Natural killer cell (primary cell): ENCODE measurements around the gene SORBS1. TPM values are rescaled to one million over a fixed set of nuclear protein-coding genes. Genes with fewer than 3 reads are reported as not detected.

ENCODE experiments used
- ATAC-seq, 3 donors: fragments of 150-1000 bp in 2 of 3; fragments of 200-7000 bp in 1 of 3; cut with Tn5 transposase; 1 replicate in 1 of 3; 2 replicates in 2 of 3; pipeline ENCODE4 v1.10.0; 2021; ENCODE audit warnings: mild to moderate bottlenecking in 2 of 3, moderate library complexity in 2 of 3
- DNase-seq, 2 donors: peaks; one replicate each; pipeline versions ENCODE4 v3.0.0 to v3.0.0-alpha.2; 2013 to 2021; ENCODE audit warnings: mixed read lengths in 1 of 2
- H3K27ac ChIP-seq: one replicate; pipeline ENCODE4 v1.5.1; 2013; ENCODE audit warnings: mild to moderate bottlenecking, low read length
- H3K27me3 ChIP-seq: one replicate; pipeline ENCODE4 v1.6.1; 2013; ENCODE audit warnings: low read length; ENCODE audit not compliant: control insufficient read depth, insufficient read depth
- H3K36me3 ChIP-seq: one replicate; pipeline ENCODE4 v1.6.1; 2013; ENCODE audit warnings: low read length; ENCODE audit not compliant: control insufficient read depth, insufficient read depth
- H3K4me1 ChIP-seq: one replicate; pipeline ENCODE4 v1.6.1; 2013; ENCODE audit warnings: low read length; ENCODE audit not compliant: control insufficient read depth, insufficient read depth
- H3K4me3 ChIP-seq: one replicate; pipeline ENCODE4 v1.5.1; 2013; ENCODE audit warnings: low read length
- H3K9me3 ChIP-seq: one replicate; pipeline ENCODE4 v1.6.1; 2013; ENCODE audit warnings: low read length; ENCODE audit not compliant: control insufficient read depth, insufficient read depth
- H3K27ac Mint-ChIP-seq, 2 donors: one replicate each; pipeline ENCODE4 v1.8.0; 2022; ENCODE audit warnings: mild to moderate bottlenecking in 2 of 2, mixed read lengths in 2 of 2, moderate library complexity in 1 of 2
- H3K27me3 Mint-ChIP-seq, 2 donors: one replicate each; pipeline ENCODE4 v1.8.0; 2022; ENCODE audit warnings: low read depth in 2 of 2, mixed read lengths in 2 of 2
- H3K36me3 Mint-ChIP-seq: one replicate; pipeline ENCODE4 v1.8.0; 2022; ENCODE audit warnings: mixed read lengths
- H3K4me1 Mint-ChIP-seq, 2 donors: one replicate each; pipeline ENCODE4 v1.8.0; 2022; ENCODE audit warnings: mixed read lengths in 2 of 2
- H3K4me3 Mint-ChIP-seq: one replicate; pipeline ENCODE4 v1.8.0; 2022; ENCODE audit warnings: mild to moderate bottlenecking, moderate library complexity, mixed read lengths
- H3K9me3 Mint-ChIP-seq, 2 donors: one replicate each; pipeline ENCODE4 v1.8.0; 2022; ENCODE audit warnings: mixed read lengths in 2 of 2
- WGBS: methylation state at CpG from one replicate; pipeline ENCODE4 v1.1.7; 2013; ENCODE audit warnings: missing lambda C conversion rate; ENCODE audit not compliant: insufficient coverage; 5-methylcytosine and 5-hydroxymethylcytosine counted together
- intact Hi-C: fragments of 100-400 bp; cut with micrococcal nuclease; formaldehyde crosslinking; loops from one replicate; pipeline ENCODE4 v1.14.2; 2022
- total RNA-seq, 4 donors: library from RNA; stranded (reverse); fragments of 120-200 nt in 1 of 4; gene quantifications; one replicate each; pipeline versions ENCODE4 v1.2.3 to v1.2.4, GENCODE V29; 2013 to 2022
- TF ChIP-seq, protein P1 (sequence below): fragments of 200-600 bp; IDR thresholded peaks from one replicate; pipeline ENCODE4 v1.8.0; 2022; ENCODE audit warnings: antibody characterized with exemption

The SORBS1 gene
- total RNA-seq, 3 donors from 2014 or later (not counting 1 experiment from before 2014, with no cell fraction given) = 2.4 to 5.4 (median 2.8) TPM

DNA sequence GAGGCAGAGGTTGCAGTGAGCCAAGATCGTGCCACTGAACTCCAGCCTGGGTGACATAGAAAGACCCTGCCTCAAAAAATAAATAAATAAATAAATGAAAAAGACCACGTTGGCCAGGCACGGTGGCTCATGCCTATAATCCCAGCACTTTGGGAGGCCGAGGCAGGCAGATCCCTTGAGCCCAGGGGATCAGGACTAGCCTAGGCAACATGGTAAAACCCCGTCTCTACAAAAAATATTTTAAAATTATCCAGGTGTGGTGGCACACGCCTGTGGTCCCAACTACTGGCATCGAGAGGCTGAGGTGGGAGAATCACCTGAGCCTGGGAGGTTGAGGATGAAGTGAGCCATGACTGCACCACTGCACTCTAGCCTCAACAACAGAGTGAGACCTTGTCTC, 153.6 kb downstream of the SORBS1 start:
- H3K27ac Mint-ChIP-seq = no peak overlapping the region
- TF ChIP-seq, protein P1, sequence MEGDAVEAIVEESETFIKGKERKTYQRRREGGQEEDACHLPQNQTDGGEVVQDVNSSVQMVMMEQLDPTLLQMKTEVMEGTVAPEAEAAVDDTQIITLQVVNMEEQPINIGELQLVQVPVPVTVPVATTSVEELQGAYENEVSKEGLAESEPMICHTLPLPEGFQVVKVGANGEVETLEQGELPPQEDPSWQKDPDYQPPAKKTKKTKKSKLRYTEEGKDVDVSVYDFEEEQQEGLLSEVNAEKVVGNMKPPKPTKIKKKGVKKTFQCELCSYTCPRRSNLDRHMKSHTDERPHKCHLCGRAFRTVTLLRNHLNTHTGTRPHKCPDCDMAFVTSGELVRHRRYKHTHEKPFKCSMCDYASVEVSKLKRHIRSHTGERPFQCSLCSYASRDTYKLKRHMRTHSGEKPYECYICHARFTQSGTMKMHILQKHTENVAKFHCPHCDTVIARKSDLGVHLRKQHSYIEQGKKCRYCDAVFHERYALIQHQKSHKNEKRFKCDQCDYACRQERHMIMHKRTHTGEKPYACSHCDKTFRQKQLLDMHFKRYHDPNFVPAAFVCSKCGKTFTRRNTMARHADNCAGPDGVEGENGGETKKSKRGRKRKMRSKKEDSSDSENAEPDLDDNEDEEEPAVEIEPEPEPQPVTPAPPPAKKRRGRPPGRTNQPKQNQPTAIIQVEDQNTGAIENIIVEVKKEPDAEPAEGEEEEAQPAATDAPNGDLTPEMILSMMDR = no peak

DNA sequence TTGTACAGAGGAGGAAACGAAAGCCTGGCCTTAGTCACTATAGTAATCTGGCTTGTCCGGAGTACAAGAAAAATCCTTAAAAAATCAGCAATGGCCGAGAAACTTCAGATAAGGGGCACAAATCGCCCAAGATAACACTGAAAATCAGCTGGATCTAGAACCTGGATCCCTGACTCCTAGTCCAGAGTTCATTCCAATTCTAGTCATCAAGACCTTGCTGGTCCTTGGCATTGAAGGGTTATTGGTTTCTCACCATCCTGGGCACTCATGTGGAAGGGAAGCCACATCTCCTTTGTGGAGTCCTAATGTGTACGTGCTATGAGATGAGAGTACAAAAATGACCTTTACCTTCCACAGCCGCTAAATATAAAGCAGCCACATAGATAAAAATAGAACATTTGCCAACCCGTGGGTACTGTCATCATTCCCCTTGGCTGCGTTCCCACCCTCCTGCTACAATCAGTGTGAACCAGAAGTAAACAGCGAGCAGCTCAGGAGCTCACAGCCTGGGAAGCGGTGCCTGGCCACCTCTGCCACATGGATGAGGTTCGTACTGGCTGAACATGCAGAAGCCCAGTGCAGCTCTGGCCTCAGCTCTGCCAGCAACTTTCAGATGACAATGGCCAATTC, 154.4 kb downstream of the SORBS1 start:
- no peaks in the 10 kb centered on the region for H3K9me3 ChIP-seq
- no peaks in the 10 kb centered on the region for H3K4me1 Mint-ChIP-seq
- H3K9me3 Mint-ChIP-seq = no peaks in the 10 kb centered on the region
- ATAC-seq (no peak), DNase-seq (no peak)
- H3K27me3 ChIP-seq = no peaks in the 10 kb centered on the region
- no peak overlapping the region for H3K4me3 Mint-ChIP-seq
- H3K36me3 ChIP-seq = no peaks in the 10 kb centered on the region
- no peaks in the 10 kb centered on the region for H3K36me3 Mint-ChIP-seq
- H3K27ac ChIP-seq = no peak overlapping the region
- H3K27ac Mint-ChIP-seq = no peak overlapping the region
- no peak overlapping the region for H3K4me3 ChIP-seq
- no peaks in the 10 kb centered on the region for H3K27me3 Mint-ChIP-seq
- TF ChIP-seq, protein P1 = no peak
- WGBS = 62% methylated on average over 11 of the region's 11 CpGs
- H3K4me1 ChIP-seq = no peaks in the 10 kb centered on the region
- intact Hi-C loops = no loop called here

More for the DNA sequence above, 153.6 kb downstream of the SORBS1 start:
- H3K36me3 Mint-ChIP-seq = no peaks in the 10 kb centered on the region
- no peak overlapping the region for H3K4me3 ChIP-seq
- H3K9me3 ChIP-seq = no peaks in the 10 kb centered on the region
- intact Hi-C loops = no loop called here
- 76% methylated on average over 4 of the region's 7 CpGs for WGBS
- ATAC-seq = no peak
- no peaks in the 10 kb centered on the region for H3K36me3 ChIP-seq
- no peaks in the 10 kb centered on the region for H3K4me1 Mint-ChIP-seq
- no peak overlapping the region for H3K27ac ChIP-seq
- no peaks in the 10 kb centered on the region for H3K4me1 ChIP-seq
- no peaks in the 10 kb centered on the region for H3K27me3 ChIP-seq
- no peaks in the 10 kb centered on the region for H3K9me3 Mint-ChIP-seq
- H3K4me3 Mint-ChIP-seq = no peak overlapping the region
- no peak for DNase-seq
- no peaks in the 10 kb centered on the region for H3K27me3 Mint-ChIP-seq

DNA sequence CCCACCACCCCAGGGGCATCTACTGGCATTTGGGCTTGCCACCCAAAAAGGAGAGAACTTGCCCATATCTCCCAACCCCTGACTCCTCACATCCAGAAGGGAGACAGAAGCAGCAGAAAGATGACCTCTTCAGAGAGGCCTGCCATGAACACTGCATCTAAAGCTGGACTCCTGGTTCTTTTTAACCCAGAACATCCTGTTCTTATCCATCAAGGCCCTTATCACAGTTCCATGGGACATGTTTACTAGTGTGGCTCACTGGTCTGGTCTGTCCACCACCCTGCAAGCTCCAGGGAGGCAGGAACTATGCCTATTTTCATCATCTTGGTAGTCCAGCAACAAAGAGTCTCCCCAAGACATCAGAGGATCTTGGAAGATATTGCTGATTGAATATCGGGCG, 155.5 kb downstream of the SORBS1 start:
- ATAC-seq (no peak), DNase-seq (no peak)
- Mint-ChIP-seq H3K9me3 (no peaks in the 10 kb centered on the region), H3K36me3 (no peaks in the 10 kb centered on the region), H3K27ac (no peak overlapping the region), H3K4me1 (no peaks in the 10 kb centered on the region), H3K27me3 (no peaks in the 10 kb centered on the region), H3K4me3 (no peak overlapping the region)
- H3K36me3 ChIP-seq = no peaks in the 10 kb centered on the region
- intact Hi-C loops = no loop called here
- H3K4me1 ChIP-seq = no peaks in the 10 kb centered on the region
- TF ChIP-seq, protein P1 = no peak
- H3K4me3 ChIP-seq = no peak overlapping the region
- no peaks in the 10 kb centered on the region for H3K27me3 ChIP-seq
- WGBS = 100% methylated on average over 2 of the region's 2 CpGs
- no peak overlapping the region for H3K27ac ChIP-seq
- H3K9me3 ChIP-seq = no peaks in the 10 kb centered on the region

DNA sequence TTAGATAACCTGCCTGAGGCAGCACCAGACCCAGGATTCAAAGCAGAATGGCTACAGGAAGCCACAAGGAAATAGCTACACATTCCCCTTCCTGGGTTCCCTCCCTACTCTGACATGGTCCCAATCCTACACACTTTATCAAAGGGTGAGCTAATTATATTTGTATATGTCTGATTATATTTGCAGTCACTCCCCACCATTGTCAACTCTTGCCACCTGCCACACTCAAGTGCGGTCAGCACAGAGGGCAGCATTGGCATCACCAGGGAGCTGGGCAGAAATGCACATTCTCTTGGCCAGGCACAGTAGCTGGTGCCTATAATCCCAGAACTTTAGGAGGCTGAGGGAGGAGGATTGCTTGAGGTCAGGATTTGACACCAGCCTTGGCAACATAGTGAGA, 156.3 kb downstream of the SORBS1 start:
- Mint-ChIP-seq H3K27me3 (no peaks in the 10 kb centered on the region), H3K4me3 (no peak overlapping the region), H3K36me3 (no peaks in the 10 kb centered on the region), H3K27ac (no peak overlapping the region), H3K4me1 (no peaks in the 10 kb centered on the region), H3K9me3 (no peaks in the 10 kb centered on the region)
- no peaks in the 10 kb centered on the region for H3K4me1 ChIP-seq
- H3K4me3 ChIP-seq = no peak overlapping the region
- H3K27ac ChIP-seq = no peak overlapping the region
- WGBS = 88% methylated on average over 1 of the region's 1 CpG
- no peaks in the 10 kb centered on the region for H3K9me3 ChIP-seq
- ATAC-seq (no peak), DNase-seq (no peak)
- TF ChIP-seq, protein P1 = no peak
- no peaks in the 10 kb centered on the region for H3K36me3 ChIP-seq
- intact Hi-C loops = no loop called here
- no peaks in the 10 kb centered on the region for H3K27me3 ChIP-seq
